Measurements from ENCODE around the gene EEF1AKMT1.

DNA sequence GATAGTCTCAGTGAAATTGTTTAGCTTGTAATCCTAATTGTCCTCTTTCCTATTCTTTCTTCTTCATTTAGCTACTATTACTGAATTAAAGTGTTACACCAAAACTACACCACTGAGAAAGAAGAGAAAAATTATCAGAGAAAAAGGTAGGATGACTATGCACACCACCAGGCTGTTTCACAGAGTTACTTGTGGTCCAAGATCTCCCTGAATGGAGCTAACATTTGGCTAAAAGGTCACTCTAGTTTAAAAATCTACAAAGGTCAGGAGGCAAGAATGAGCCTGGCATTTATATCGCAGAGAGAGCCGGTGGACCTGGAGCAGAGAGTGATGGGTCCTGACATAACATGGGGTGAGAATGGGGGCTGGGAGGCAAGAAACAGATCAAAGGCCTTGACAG is 37.0 kb upstream of the EEF1AKMT1 start:
- no peak for TF ChIP-seq POLR2AphosphoS5 (IDR thresholded peaks at IDR 0.05; ENCODE audit: low read depth, low read length)
- TF ChIP-seq SIN3A (IDR thresholded peaks at IDR 0.05; ENCODE audit: borderline replicate concordance, insufficient read depth, low read length) = no peak
